Left kidney (tissue), 8 donors: Measurements from ENCODE around the gene HASPIN. TPM values are rescaled to one million over a fixed set of nuclear protein-coding genes. Genes with fewer than 3 reads are reported as not detected.

Experiments
- DNase-seq: peaks from one replicate; pipeline ENCODE4 v3.0.0-alpha.2; 2013
- long read RNA-seq, 8 donors: transcript quantifications; one replicate each; lab custom pipeline, GENCODE V29; 2026
- polyA plus RNA-seq: library from polyadenylated mRNA; unstranded; fragments of 120-200 nt; gene quantifications from one replicate; pipeline ENCODE4 v1.2.1, GENCODE V29; 2013; ENCODE audit not compliant: insufficient read length

The HASPIN gene
- 4.4 TPM for polyA plus RNA-seq
- long read RNA-seq, donor 1, partial matches to known transcripts, result 5 of 9 reads
- long read RNA-seq, donor 1, other reads (novel, unspliced or antisense), result 0 of 9 reads
- long read RNA-seq, donor 2, transcript HASPIN-201 (1 exons, 2,797 nt), result major isoform, 6 of 6 reads
- long read RNA-seq, donor 2, partial matches to known transcripts, result 0 of 6 reads
- long read RNA-seq, donor 2, other reads (novel, unspliced or antisense), result 0 of 6 reads
- long read RNA-seq, donor 3, partial matches to known transcripts, result 0 of 2 reads
- long read RNA-seq, donor 3, other reads (novel, unspliced or antisense), result 0 of 2 reads
- long read RNA-seq, donor 4, result 0 reads
- long read RNA-seq, donor 5, partial matches to known transcripts, result 0 of 1 reads
- long read RNA-seq, donor 5, other reads (novel, unspliced or antisense), result 0 of 1 reads
- long read RNA-seq, donor 6, partial matches to known transcripts, result 0 of 3 reads
- long read RNA-seq, donor 6, other reads (novel, unspliced or antisense), result 0 of 3 reads
- long read RNA-seq, donor 7, partial matches to known transcripts, result 0 of 3 reads
- long read RNA-seq, donor 7, other reads (novel, unspliced or antisense), result 0 of 3 reads
- long read RNA-seq, donor 8, partial matches to known transcripts, result 0 of 1 reads
- long read RNA-seq, donor 8, other reads (novel, unspliced or antisense), result 0 of 1 reads

DNA sequence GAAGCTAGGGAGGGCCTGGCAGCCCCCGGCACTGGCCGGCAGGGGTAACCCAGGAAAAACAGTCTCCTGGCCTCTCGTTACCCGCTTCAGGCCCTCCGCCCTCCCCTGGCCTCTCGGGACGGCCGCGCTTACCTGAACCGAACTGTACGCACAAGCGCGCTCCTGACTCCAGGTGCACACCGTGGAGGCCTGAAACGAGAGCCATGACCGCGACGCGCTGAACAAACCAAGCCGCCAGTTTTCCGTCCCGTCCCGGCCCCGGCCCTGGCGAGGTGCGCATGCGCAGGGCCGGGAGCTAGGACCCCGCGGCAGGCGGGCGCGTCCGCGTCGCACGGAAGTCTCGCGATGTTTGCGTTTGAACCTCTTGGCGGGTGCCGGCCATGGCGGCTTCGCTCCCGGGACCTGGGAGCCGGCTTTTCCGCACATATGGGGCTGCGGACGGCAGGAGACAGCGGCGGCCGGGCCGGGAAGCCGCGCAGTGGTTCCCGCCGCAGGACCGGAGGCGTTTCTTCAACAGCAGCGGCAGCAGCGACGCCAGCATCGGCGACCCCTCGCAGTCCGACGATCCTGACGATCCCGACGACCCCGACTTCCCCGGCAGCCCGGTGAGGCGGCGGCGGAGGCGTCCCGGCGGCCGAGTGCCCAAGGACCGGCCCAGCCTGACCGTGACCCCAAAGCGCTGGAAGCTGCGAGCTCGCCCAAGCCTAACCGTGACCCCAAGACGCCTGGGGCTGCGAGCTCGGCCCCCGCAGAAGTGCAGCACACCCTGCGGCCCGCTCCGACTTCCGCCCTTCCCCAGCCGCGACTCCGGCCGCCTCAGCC, at the start of gene HASPIN:
Gene HASPIN, plus strand, starts transcription at position 348 of the 822 bp plus-strand sequence. Its CDS starts 33 bp downstream, at position 381.
- peak; percentile 93 for DNase-seq

DNA sequence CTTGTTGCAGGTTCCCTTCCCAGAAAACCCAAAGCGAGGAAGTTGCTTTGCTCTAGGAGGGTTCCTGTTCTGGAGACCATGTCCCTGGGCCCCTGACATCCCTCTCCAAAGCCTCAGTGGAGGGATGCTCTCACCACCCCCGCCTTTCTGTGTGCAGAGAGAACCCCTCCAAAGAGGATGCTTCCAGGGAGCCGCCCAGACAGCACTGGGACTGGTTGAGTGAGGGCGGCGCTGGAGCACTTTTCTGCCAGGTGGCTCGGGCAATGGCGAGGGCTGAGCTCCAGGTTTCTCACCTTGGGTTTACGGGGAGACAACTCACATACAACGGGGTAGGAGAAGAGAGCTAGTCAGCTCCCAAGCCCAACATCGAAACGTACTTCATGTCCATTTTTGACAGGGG, 47.8 kb upstream of the HASPIN start:
- DNase-seq, result no peak

DNA sequence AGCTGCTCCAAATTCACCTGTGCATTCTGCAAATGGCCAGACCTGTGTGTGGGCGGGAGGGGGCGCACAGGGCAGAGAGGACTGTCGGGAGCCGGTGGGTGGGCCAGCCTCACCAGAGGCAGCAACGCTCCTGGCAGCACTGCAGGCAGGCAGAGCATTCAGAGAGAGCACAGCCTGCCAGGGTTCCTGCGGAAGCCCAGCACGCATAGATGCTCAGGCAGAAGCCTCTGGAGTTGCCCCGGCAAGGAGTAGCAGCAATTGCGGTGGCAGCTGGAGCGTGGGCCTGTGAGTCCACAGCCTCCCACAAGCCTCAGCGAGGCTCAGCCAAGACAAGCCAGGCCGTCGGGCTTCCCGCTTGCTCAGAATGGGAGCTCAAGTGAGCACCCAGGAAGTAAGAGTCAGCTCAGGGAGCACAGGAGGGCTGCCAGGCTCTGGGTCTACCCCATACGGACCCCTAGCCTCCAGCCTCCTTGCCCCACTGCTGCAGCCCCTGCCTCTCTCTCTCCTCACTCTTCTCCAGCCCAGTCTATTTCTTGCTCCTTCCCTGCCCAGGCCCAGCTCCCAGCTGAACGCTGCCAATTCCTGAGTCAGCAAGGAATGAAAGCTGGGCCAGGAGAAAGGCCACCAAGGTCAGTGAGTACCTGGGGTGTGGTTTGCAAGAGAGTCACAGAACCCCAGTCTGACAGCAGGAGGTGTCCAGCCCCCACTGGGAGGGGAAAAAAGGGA, 45.4 kb upstream of the HASPIN start:
- no peak for DNase-seq

DNA sequence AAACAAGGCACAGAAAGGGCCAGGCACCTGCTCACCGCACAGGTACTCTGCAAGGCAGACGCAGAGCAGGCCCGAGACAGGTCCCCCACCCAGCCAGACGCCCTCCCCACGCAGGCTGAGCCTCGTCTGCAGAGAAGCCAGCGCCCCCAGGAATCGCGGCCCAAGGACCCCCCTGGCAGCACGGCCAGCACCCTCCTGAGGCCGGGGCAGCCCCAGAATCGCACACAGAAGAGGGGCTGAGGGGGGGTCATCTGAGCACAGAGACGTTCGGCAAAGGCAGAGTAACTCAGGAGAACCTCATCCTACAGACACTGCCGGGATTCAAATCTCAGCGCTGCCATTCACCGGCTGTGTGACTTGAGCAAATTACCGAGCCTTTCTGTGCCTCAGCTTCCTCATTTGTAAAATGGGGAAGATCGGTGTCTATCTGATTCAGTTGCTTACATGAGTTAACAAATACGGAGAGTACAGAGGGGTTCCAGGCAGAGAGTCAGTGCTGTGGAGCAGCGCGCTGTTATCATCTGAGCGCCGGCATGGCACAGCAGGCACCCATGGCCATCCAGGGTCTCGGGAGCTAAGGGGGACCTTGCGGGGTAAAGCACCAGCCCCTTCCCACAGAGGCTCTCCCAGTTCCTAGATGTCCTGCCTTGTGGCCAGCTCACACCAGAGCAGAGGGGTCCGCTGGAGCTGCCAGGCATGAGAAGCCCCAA, 44.7 kb upstream of the HASPIN start:
- no peak for DNase-seq

DNA sequence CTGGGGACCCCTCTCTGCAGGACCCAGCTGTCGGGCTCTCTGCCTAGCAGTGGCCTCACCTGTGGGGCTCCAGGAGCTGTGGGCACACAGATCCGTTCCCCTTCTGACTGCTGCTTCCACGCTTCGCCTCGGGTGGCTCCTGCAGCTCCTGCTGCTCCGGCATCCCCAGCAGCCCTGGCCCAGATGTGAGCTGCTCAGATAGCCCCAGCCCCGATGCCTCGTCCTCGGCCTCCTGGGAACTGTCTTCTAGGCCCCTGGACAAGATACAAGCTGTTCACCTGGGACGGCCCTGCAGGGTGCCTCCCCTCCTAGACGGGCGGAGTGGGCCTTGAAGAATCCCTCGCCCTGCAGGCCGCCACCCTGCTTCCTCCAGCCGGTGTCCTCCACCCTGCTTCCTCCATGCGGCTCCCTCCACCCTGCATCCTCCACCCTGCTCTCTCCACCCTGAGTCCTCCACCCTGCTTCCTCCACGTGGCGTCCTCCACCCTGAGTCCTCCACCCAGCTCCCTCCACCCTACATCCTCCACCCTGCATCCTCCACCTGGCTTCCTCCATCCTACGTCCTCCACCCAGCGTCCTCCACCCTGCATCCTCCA, 44.1 kb upstream of the HASPIN start:
- no peak for DNase-seq

DNA sequence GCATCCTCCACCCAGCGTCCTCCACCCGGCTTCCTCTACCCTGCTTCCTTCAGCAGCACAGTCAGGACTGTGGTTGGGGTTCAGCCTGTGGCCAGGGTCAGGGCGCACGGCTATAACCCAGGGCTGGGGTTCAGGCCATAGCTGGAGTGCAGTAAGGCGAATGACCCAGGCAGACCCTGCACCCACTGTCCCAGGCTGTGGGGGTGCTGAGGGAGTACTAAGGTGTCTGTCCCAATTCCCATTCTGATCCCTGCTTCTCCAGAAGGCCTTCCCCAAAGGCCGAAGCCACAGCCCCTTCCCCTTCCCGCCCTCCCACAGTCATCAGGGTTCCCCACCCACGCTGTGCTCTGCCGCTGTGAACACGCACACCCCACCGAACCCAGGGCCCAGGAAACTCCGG, 42.6 kb upstream of the HASPIN start:
- no peak for DNase-seq

DNA sequence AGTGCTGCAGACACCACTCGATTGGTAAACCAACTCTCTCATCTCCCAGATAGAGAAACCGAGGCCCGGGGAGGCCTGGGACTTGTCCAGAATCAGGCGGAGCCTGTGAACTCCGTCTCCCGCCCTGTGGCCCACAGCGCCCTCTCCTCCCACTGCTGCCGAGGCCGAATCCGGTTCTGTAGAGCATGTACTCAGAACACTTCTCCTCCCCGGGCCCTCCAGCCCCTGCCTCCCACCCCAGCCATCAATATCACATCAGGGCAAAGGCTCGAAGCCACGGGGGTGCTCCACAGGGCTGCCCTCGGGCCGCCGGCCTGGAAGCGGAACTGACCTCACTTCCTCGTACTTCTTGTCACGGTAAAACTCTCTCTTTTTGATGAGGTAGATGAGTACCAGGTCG, 42.1 kb upstream of the HASPIN start:
- no peak for DNase-seq

DNA sequence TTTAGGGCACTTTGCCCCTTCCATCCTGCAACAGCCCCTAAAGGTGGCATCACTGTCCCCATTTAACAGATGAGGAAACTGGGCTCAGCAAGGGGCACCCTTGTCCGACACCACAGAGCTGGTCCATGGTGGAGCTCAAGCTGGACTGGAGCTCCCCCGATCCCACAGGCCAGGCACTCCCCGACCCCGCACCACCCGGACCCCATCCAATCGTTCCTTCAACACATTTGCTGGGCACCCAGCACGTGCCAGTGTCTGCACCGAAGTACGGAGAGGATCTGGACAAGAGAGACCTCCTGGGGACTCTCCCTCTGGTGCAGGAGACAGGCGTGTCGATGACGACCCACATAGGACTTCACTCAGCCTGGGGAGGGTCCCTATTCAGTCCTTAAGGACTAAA, 41.7 kb upstream of the HASPIN start:
- DNase-seq, result no peak

DNA sequence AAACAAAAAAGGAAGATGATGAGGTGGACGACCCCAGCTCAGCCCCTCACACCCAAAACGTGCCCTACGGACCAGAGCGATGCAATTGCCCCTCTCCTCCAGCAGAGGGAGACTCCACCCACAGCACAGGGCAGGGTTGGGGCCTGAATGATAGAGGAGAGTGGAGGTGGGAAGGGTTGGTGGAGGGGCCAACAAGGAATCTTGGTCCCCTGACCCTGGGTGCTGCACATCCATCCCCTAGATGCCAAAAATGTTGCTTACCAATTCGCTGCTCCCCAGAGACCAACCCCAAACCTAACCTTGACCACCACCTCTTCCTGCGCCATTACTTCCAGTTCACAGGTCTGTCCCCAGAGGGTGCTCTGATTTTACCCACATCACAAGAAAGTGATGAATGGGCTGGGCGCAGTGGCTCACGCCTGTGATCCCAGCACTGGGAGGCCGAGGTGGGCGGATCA, 40.6 kb upstream of the HASPIN start:
- DNase-seq, result no peak

DNA sequence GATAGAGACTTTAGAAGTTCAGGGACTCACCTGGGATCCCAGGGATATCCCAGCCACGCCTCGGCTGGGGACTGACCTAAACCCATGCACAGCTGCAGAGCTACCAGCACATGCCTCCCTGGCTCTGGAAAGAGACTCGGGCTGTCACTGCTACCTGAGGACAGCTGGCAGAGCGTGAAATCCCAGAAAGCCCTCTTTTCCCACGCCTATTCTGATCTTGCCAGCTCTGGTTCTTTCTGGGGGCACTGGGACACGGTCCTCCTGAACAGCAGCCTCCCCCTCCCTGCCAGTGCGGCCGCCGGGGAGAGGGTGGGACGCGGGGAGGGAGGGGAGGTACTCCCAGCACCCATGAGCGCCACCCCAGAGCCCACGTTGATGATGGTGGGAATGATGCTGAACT, 38.5 kb upstream of the HASPIN start:
- no peak for DNase-seq

DNA sequence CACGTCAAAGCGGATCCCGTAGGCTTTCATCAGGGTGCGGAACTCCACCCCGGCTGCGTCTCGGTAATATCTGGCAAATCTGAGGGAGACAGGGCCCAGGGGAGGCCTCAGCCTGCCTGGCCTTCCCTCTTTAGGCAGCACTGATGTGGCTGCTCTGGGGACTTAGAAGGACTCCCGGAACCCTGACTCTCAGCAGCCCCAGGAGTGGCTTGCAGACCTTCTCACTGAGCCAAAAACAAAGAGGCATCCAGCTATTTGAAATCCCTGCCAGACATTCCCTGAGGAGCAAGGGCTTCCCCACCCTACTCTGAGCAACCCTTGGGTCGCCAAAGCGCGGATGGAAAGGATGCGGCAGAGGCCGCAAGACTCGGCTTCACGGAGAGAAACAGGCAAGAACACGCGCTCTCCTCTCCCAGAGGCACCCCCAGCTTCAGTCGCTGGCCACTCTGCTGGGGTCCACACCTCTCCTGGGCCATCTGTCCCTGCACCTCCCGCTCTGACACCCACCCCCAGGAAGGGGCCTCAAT, 35.6 kb upstream of the HASPIN start:
- no peak for DNase-seq

DNA sequence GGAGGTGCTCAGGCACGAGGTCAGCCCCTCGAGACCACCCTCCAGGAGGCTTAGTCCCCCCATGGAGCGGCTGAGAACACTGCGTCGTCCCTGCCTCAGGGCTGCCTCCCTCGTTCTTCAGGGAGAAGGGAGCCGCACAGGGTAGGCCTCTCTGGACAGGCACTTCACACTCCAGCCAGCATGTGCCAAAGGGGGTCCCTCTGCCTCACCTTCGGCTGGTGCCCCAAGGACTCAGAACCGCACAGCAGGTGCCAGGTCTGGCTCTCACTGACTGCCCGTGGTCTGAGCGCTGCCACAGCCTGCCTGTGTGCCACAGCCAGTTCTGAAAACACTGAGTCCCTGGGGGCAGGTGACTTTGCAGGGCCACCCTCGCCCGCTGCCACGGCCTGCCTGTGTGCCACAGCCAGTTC, 34.8 kb upstream of the HASPIN start:
- no peak for DNase-seq

DNA sequence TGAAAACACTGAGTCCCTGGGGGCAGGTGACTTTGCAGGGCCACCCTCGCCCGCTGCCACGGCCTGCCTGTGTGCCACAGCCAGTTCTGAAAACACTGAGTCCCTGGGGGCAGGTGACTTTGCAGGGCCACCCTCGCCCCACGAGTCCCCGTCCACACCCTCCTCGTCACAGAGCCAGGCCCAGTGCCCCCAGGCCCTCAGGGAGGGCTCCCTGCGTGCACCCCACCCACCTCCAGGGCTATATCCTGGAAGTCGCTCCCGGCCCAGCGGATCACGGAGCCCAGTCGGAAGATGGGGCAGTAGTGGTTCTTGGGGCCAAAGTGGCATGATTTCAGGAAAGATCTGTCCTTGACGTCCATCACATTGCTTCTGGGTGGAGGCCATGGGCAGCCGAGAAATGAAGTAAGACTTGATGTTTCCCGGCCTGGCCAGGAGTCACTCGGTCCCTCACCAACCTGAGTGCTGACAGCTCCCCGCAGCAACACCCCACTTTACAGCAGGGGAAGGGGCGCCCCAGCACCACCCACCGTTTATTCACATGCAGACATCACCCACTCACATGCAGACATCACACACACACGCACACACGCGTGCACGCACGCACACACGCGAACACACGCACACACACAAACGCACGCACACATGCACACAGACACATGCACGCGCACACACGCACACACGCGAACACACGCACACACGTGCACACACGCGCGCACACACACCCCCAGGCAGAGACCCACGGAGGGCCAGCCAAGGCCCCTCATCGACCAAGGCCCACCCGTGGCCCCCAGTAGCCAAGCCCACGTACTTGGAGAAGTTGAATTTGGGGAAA, 34.2 kb upstream of the HASPIN start:
- no peak for DNase-seq

DNA sequence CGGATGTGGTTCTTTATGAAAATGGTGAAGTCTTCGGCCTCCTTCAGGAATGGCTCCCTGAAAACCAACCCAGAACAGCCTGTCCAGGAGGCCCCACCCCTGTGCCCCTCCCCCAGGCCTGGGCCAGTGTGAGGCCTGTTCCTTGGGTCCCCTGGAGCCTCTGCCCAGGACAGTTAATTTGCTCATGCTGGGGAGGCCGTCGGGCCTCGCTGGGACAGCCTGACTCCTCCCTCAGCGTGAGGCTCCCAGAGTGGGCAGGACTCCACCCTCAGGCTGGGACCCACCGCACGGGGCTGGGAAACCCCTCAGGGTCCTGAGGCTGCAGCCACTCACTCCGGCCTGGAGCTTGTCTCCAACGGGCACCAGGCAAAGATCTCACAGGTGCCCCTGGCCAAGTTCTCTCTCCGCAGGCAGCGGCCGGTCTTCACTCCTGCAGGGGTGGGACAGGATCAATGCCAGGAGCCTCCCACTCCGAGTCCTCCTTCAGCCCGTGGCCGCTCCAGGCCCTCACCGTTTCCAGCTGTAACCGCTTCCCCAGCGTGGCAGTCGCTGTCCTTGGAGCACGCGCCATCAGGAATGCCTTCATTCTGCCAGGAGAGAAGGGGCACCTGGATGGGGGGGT, 33.5 kb upstream of the HASPIN start:
- no peak for DNase-seq

DNA sequence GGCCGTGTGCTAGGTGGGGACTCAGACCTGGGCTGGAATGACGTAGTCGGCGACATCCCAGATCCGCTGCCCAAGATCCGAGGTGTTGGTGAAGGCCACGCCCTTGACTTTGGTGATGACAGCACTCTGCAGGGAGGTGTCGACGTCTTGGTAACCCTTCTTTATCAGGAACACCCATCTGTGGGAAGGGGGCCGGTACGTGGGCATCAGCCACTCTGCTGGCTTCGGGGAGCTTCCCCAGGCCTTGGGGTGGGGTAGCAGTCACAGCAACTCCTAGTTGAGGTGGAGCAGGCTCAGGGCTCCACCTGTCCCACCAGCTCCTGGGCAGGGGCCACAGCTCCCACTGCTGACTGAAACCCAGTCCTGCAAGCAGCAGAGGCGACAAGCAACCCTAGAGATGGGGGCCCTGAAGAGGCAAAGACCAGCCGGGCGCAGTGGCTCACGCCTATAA, 32.1 kb upstream of the HASPIN start:
- no peak for DNase-seq

DNA sequence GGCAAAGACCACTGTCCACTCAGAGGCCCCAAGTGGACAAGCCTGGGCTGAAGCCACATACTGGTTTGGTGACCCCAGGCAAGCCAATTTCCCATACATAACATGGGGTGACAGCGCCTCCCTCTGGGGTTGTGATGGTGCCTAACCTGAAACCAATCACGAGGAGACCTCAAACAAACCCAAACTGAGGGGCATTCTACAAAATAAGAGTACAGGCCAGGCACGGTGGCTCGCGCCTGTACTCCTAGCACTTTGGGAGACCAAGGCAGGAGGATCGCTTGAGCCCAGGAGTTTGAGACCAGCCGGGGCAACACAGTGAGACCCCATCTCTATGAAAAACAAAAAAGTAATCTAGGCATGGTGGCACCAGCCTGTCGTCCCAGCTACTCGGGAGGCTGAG, 31.4 kb upstream of the HASPIN start:
- DNase-seq, result no peak

DNA sequence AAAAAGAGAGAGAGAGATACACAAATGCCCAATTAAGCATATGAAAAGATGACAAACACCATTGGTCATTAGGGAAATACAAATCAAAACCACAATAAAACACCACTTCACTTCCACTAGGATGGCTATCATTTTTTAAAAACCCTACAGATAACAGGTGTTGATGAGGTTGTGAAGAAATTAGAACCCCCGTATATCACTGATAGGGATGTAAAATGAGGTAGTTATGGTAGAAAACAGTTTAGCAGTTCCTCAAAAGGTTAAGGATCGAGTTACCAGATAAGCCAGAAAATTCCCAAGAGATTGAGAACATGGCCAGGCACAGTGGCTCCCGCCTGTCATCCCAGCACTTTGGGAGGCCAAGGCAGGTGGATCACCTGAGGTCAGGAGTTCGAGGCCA, 30.6 kb upstream of the HASPIN start:
- no peak for DNase-seq

DNA sequence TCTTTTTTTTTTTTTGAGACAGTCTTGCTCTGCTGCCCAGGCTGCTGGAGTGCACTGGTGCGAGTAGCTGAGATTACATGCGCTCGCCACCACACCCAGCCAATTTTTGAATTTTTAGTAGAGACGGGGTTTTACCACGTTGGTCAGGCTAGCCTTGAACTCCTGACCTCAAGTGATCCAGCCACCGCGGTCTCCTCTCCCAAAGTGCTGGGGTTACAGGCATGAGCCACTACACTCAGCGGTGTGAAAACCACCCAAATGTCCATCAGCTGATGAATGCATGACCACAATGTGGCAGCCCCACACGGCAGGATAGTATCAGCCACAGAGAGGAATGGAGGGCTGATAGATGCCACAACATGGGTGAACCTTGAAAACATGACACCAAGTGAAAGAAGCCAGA, 29.9 kb upstream of the HASPIN start:
- no peak for DNase-seq

DNA sequence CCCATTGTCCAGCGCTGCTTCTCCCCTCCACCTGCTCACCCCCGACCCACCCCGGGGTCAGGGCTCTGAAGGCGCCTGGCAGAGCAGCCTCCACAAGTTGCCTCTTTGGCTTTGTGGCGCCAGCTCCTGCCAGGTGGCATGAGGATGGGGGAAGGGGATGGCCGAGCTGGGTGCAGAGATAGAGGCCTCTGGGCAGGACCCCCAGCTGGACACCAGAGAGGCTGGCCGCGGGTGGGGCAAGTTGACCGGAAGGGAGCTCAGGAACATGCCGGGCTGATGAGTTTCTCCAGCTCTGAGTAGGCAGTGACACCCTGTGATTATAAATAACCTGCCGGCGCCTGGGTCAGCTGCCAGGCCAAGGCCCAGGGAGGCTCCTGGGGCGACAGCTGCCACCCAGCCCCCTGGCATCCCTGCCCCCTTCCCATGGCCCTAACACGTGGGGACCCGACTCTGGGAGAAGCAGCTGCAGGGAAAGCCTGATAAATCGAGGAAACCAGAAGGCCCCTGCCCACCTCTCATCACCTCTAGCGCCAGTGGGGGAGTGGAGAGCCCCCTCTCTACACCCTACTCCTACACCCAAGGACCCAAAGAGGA, 28.5 kb upstream of the HASPIN start:
- no peak for DNase-seq
